ENCODE data around the gene PBX1.

DNA sequence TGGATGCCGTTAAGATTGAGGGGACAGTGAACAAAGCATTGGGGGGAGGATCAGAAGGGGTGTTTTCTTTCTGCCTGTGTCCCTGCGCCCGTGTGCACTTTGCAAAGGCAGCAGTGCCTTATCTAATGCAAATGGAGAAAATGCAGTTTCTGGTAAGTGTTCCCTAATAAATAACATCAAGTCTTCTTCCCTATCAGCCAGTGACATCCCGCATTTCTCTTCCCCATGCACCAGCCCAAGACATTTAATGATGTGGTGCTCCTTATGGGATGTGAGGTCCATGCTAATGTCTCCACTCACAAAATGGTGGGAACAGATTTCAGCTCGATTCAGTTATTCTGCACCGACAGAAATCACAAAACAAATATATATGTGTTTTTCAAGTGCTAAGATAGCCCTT lies 111.8 kb downstream of the PBX1 start:
- TF ChIP-seq, protein P1, sequence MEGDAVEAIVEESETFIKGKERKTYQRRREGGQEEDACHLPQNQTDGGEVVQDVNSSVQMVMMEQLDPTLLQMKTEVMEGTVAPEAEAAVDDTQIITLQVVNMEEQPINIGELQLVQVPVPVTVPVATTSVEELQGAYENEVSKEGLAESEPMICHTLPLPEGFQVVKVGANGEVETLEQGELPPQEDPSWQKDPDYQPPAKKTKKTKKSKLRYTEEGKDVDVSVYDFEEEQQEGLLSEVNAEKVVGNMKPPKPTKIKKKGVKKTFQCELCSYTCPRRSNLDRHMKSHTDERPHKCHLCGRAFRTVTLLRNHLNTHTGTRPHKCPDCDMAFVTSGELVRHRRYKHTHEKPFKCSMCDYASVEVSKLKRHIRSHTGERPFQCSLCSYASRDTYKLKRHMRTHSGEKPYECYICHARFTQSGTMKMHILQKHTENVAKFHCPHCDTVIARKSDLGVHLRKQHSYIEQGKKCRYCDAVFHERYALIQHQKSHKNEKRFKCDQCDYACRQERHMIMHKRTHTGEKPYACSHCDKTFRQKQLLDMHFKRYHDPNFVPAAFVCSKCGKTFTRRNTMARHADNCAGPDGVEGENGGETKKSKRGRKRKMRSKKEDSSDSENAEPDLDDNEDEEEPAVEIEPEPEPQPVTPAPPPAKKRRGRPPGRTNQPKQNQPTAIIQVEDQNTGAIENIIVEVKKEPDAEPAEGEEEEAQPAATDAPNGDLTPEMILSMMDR (IDR thresholded peaks at IDR 0.05; ENCODE audit: poor library complexity) = no peak
- TF ChIP-seq EZH2 (IDR thresholded peaks at IDR 0.05; ENCODE audit: borderline replicate concordance) = no peak
- no peak for TF ChIP-seq EZH2phosphoT487 (IDR thresholded peaks at IDR 0.05; ENCODE audit: low read depth, severe bottlenecking, unreplicated experiment)
